ENCODE data around the gene SKIL. TPM values are rescaled to one million over a fixed set of nuclear protein-coding genes. Genes with fewer than 3 reads are reported as not detected.
A peak's percentile ranks its signal among the peaks of the same experiment; 100 is the strongest.

Gene SKIL
- total RNA-seq, 4 donors from 2014 or later, result 24.9 to 50.6 (median 30.4) TPM

- H3K9me3 ChIP-seq, result no peaks in the 10 kb centered on the region
- no peak overlapping the region for H3K27ac ChIP-seq
- peaks cover 7% of the 10 kb centered on the region for H3K4me1 ChIP-seq
- no peak for DNase-seq (ENCODE audit: low spot score in 2 of 2)
- 96% methylated on average over 3 of the region's 4 CpGs for WGBS
- no peaks in the 10 kb centered on the region for H3K36me3 ChIP-seq
- H3K4me3 ChIP-seq, result no peak overlapping the region
- TF ChIP-seq, protein P1, sequence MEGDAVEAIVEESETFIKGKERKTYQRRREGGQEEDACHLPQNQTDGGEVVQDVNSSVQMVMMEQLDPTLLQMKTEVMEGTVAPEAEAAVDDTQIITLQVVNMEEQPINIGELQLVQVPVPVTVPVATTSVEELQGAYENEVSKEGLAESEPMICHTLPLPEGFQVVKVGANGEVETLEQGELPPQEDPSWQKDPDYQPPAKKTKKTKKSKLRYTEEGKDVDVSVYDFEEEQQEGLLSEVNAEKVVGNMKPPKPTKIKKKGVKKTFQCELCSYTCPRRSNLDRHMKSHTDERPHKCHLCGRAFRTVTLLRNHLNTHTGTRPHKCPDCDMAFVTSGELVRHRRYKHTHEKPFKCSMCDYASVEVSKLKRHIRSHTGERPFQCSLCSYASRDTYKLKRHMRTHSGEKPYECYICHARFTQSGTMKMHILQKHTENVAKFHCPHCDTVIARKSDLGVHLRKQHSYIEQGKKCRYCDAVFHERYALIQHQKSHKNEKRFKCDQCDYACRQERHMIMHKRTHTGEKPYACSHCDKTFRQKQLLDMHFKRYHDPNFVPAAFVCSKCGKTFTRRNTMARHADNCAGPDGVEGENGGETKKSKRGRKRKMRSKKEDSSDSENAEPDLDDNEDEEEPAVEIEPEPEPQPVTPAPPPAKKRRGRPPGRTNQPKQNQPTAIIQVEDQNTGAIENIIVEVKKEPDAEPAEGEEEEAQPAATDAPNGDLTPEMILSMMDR (IDR thresholded peaks at IDR 0.05), result no peak
- TF ChIP-seq POLR2AphosphoS5 (IDR thresholded peaks at IDR 0.05) (no peak), POLR2A (IDR thresholded peaks at IDR 0.05) (no peak), EP300 (IDR thresholded peaks at IDR 0.05) (no peak)
- H3K27me3 ChIP-seq, result peaks cover 7% of the 10 kb centered on the region
These were observed 55.8 kb downstream of the SKIL start for GRCh38 chr3:170413291-170413690.

GRCh38 chr3:170414202-170414663 is 56.7 kb downstream of the SKIL start:
- Histone ChIP-seq H3K27me3 (peaks cover 16% of the 10 kb centered on the region), H3K4me3 (no peak overlapping the region), H3K27ac (no peak overlapping the region), H3K9me3 (no peaks in the 10 kb centered on the region), H3K36me3 (no peaks in the 10 kb centered on the region), H3K4me1 (peaks cover 16% of the 10 kb centered on the region)
- no peak for TF ChIP-seq POLR2A (IDR thresholded peaks at IDR 0.05)
- TF ChIP-seq, protein P1 (IDR thresholded peaks at IDR 0.05), result peak; percentile 75 to 81
- 20% methylated on average over 5 of the region's 5 CpGs for WGBS
- DNase-seq (ENCODE audit: low spot score in 2 of 2), result no peak

- peaks cover 26% of the 10 kb centered on the region for H3K27me3 ChIP-seq
- H3K4me3 ChIP-seq, result no peak overlapping the region
- WGBS, result 69% methylated on average over 1 of the region's 1 CpG
- DNase-seq (ENCODE audit: low spot score in 2 of 2), result no peak
- no peak overlapping the region for H3K27ac ChIP-seq
- no peaks in the 10 kb centered on the region for H3K36me3 ChIP-seq
- no peaks in the 10 kb centered on the region for H3K9me3 ChIP-seq
- H3K4me1 ChIP-seq, result peaks cover 21% of the 10 kb centered on the region
- TF ChIP-seq POLR2AphosphoS5 (IDR thresholded peaks at IDR 0.05), result no peak
- TF ChIP-seq, protein P1 (IDR thresholded peaks at IDR 0.05), result no peak
- no peak for TF ChIP-seq EP300 (IDR thresholded peaks at IDR 0.05)
- no peak for TF ChIP-seq POLR2A (IDR thresholded peaks at IDR 0.05)
These were observed 59.6 kb downstream of the SKIL start for GRCh38 chr3:170417090-170417489.

- peaks cover 21% of the 10 kb centered on the region for H3K4me1 ChIP-seq
- H3K9me3 ChIP-seq, result no peaks in the 10 kb centered on the region
- peaks cover 26% of the 10 kb centered on the region for H3K27me3 ChIP-seq
- no peak for TF ChIP-seq POLR2A (IDR thresholded peaks at IDR 0.05)
- TF ChIP-seq, protein P1 (IDR thresholded peaks at IDR 0.05), result no peak
- no peak for TF ChIP-seq EP300 (IDR thresholded peaks at IDR 0.05)
- 11% methylated on average over 48 of the region's 79 CpGs for WGBS
- H3K36me3 ChIP-seq, result no peaks in the 10 kb centered on the region
- DNase-seq (ENCODE audit: low spot score in 2 of 2), result peak in 1 of 2 donors; percentile 76
- peak within 1 kb of the TSS; percentile 59 for H3K4me3 ChIP-seq
- H3K27ac ChIP-seq, result peak within 1 kb of the TSS; percentile 76
These were observed 61.2 kb downstream of the SKIL start, which contains the start of gene CLDN11 for GRCh38 chr3:170418422-170419398. Gene CLDN11 (plus strand): TSS chr3:170418868. CDS start chr3:170419067, 199 bp downstream.

DNA sequence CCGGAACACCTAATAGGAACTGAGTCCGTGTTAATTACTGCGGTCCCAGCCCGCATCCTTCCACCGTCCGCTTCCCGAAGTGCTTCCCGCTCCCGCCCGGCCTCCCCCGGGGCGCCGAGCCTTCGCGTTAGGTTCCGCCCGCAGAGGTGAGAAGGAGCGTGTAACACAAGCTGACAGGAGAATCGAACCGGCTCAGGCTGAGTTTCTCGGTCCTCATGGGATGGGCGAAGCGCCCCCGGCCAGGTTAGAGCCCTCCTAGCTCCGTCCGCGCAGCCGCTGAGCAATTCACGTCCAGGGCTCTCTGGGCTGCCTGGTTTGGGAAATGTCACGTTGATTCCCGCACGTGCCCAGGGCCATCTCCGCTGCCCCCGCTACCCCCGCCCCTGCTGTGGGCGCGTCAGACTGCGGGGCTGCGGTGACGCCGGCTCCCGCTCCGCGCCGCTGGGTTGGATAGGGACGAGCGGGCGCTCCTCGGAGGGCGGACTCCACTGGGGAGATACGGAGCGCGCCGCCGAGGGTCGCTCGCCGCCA is 62.1 kb downstream of the SKIL start:
- peak overlapping the region; percentile 59 for H3K4me3 ChIP-seq
- peak in 1 of 2 donors; percentile 46 for TF ChIP-seq POLR2A (IDR thresholded peaks at IDR 0.05)
- TF ChIP-seq EP300 (IDR thresholded peaks at IDR 0.05), result no peak
- peak; percentile 75 to 81 for DNase-seq (ENCODE audit: low spot score in 2 of 2)
- peaks cover 17% of the 10 kb centered on the region for H3K4me1 ChIP-seq
- peak overlapping the region; percentile 76 for H3K27ac ChIP-seq
- 7% methylated on average over 45 of the region's 58 CpGs for WGBS
- no peaks in the 10 kb centered on the region for H3K9me3 ChIP-seq
- peaks cover 26% of the 10 kb centered on the region for H3K27me3 ChIP-seq
- H3K36me3 ChIP-seq, result no peaks in the 10 kb centered on the region
